A673 (cell line): Measurements from ENCODE around the gene LHPP. TPM values are rescaled to one million over a fixed set of nuclear protein-coding genes. Genes with fewer than 3 reads are reported as not detected.

Experiments
- BruUV-seq: library from RNA; stranded (reverse); fragments of 400-500 nt; replicated peaks from 2 replicates; lab custom pipeline; 2021; lab: Mats Ljungman, UMichigan
- CTCF ChIA-PET: fragments of 300-600 bp; sonication (Branson Sonifier 250); formaldehyde crosslinking; loops from one replicate; lab custom pipeline; 2022; ENCODE audit warnings: antibody characterized with exemption; lab: Charles Lee
- POLR2A ChIA-PET: fragments of 300-600 bp; sonication (Branson Sonifier 250); formaldehyde crosslinking; loops from one replicate; lab custom pipeline; 2022; ENCODE audit warnings: antibody characterized with exemption; ENCODE audit not compliant: low non-redundant PET; lab: Charles Lee
- DNase-seq: peaks from one replicate; pipeline ENCODE4 v3.0.0-alpha.2; 2015; ENCODE audit warnings: low spot score
- H3K27ac ChIP-seq: fragments of 200-600 bp; sonication (generic); 2 replicates; pipeline ENCODE4 v1.5.1; 2016; ENCODE audit warnings: mixed run types, low read depth, mild to moderate bottlenecking, mixed read lengths, antibody characterized with exemption, low read length; ENCODE audit not compliant: poor library complexity, severe bottlenecking
- H3K27me3 ChIP-seq: fragments of 200-600 bp; sonication (generic); replicated peaks from 2 replicates; pipeline ENCODE4 v1.6.1; 2017; ENCODE audit warnings: mixed run types, low read depth, mild to moderate bottlenecking, mixed read lengths, antibody characterized with exemption, low read length; ENCODE audit not compliant: insufficient read depth, poor library complexity
- H3K36me3 ChIP-seq: fragments of 200-600 bp; sonication (generic); 2 replicates; pipeline ENCODE4 v1.6.1; 2016; ENCODE audit warnings: mixed run types, mild to moderate bottlenecking, mixed read lengths, antibody characterized with exemption, low read length; ENCODE audit not compliant: insufficient read depth, poor library complexity, severe bottlenecking
- H3K4me1 ChIP-seq: fragments of 200-600 bp; sonication (generic); 2 replicates; pipeline ENCODE4 v1.6.1; 2017; ENCODE audit warnings: mixed run types, mild to moderate bottlenecking, mixed read lengths, antibody characterized with exemption, low read length; ENCODE audit not compliant: insufficient read depth, poor library complexity, severe bottlenecking
- H3K4me3 ChIP-seq: fragments of 200-600 bp; sonication (generic); 2 replicates; pipeline ENCODE4 v1.5.1; 2016; ENCODE audit warnings: low read depth, mixed run types, mild to moderate bottlenecking, mixed read lengths, low read length; ENCODE audit not compliant: poor library complexity, severe bottlenecking
- H3K9me3 ChIP-seq: fragments of 200-600 bp; sonication (generic); 2 replicates; pipeline ENCODE4 v1.6.1; 2016; ENCODE audit warnings: mixed run types, low read depth, mild to moderate bottlenecking, mixed read lengths, antibody characterized with exemption, low read length; ENCODE audit not compliant: poor library complexity, severe bottlenecking
- EZH2 ChIP-seq: fragments of 200-600 bp; sonication (generic); IDR thresholded peaks from 2 replicates; pipeline ENCODE4 v1.6.1; 2017; ENCODE audit warnings: borderline replicate concordance, low read depth, mild to moderate bottlenecking, mixed read lengths, antibody characterized with exemption, low read length; ENCODE audit not compliant: poor library complexity, severe bottlenecking
- intact Hi-C: fragments of 100-400 bp; cut with micrococcal nuclease; formaldehyde crosslinking; loops from one replicate; pipeline ENCODE4 v1.10.0; 2022; ENCODE audit not compliant: unreplicated experiment
- total RNA-seq: library from RNA; stranded (reverse); gene quantifications from 2 replicates; pipeline ENCODE4 v1.2.3, GENCODE V29; 2021
- TF ChIP-seq, protein P1 (sequence below): fragments of 300-800, 200-600 bp; sonication (generic); conservative IDR thresholded peaks from 2 replicates; pipeline ENCODE4 v1.5.1; 2017; ENCODE audit warnings: low read depth, mild to moderate bottlenecking, antibody characterized with exemption, low read length, moderate library complexity, mixed read lengths

LHPP gene
- total RNA-seq, 1 experiment from 2014 or later, result 2.3 TPM

DNA sequence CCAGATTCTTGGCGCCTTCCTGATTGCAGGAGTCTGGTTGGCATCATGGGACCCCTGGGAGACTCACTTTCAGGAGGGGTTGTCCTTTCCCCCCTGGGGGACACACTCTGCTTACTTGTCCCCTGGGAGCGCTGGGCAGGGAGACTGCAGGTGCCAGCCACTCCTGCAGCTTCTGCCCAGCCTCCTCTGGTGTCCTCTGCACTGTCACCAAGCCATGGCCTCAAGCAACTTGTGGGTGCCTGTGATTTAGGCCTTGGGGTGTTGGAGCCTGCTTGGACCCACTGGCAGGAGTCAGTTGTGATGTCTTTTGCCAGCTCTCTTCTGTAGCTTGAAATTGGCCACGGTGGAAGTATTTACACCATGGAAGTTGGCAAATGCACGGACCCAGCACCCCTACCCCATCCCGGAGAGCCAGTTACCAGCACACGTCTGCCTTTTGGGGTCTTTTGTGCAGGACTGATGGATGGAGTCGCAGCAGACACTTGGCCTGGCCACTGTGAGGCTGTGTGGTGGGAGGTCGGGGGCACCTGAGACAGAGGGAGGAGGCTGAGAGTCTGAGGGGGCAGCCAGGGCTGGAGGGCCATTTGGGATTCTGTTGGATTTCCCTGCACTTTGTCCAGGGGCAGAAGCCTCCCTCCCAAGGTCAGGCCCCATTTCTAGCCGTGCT, 104.7 kb downstream of the LHPP start:
- no peak for DNase-seq
- ChIA-PET POLR2A (no interaction called here), CTCF (no interaction called here)
- no peak overlapping the region for H3K4me3 ChIP-seq
- no peaks in the 10 kb centered on the region for H3K9me3 ChIP-seq
- H3K27me3 ChIP-seq, result no peaks in the 10 kb centered on the region
- no TSS peak for BruUV-seq
- intact Hi-C loops, result no loop called here
- H3K27ac ChIP-seq, result no peak overlapping the region
- no peaks in the 10 kb centered on the region for H3K4me1 ChIP-seq
- no peak for TF ChIP-seq EZH2
- TF ChIP-seq, protein P1, sequence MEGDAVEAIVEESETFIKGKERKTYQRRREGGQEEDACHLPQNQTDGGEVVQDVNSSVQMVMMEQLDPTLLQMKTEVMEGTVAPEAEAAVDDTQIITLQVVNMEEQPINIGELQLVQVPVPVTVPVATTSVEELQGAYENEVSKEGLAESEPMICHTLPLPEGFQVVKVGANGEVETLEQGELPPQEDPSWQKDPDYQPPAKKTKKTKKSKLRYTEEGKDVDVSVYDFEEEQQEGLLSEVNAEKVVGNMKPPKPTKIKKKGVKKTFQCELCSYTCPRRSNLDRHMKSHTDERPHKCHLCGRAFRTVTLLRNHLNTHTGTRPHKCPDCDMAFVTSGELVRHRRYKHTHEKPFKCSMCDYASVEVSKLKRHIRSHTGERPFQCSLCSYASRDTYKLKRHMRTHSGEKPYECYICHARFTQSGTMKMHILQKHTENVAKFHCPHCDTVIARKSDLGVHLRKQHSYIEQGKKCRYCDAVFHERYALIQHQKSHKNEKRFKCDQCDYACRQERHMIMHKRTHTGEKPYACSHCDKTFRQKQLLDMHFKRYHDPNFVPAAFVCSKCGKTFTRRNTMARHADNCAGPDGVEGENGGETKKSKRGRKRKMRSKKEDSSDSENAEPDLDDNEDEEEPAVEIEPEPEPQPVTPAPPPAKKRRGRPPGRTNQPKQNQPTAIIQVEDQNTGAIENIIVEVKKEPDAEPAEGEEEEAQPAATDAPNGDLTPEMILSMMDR, result no peak
- H3K36me3 ChIP-seq, result no peaks in the 10 kb centered on the region

DNA sequence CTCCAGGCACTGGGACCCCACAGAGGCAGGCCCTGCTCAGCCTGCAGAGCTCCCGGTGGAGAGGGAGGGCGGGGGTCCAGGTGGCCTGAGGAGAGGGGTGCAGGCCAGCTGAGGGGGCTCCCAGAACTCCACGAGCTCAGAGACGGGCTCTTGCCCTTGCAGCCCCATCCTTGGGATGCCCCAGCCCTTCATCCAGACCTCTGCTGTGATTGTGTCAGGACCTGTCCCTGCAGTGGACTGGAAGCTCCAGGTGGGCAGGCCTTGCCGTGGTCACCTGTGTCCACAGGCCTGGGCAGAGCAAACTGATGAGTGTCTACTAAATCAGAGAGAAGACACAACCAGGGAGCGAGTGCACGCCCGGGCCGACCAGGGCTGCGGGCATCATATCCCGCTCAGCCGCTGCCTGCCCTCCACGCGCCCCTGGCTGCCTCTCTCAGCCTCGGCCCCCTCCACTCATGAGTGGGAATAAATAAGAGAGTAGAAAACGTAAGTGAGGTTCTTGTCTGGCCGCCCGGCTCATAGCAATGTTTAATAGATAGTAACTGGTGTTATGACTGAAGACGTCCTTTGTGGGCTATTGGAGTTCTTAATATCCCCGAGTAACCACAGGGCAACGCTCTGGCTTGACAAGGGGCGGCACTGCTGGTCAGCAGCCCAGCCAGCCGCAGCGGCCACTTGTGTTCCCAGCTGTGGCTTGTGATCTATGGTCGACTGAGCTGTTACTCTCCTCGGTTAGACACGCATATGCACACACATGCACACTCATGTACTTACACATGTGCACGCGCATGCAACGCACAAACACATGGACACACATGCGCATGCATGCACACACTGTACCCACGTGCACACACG, 105.6 kb downstream of the LHPP start:
- CTCF ChIA-PET, result no interaction called here
- TF ChIP-seq, protein P1, result no peak
- no peak for TF ChIP-seq EZH2
- Histone ChIP-seq H3K9me3 (no peaks in the 10 kb centered on the region), H3K36me3 (no peaks in the 10 kb centered on the region), H3K4me3 (no peak overlapping the region), H3K4me1 (no peaks in the 10 kb centered on the region), H3K27ac (no peak overlapping the region), H3K27me3 (no peaks in the 10 kb centered on the region)
- no peak for DNase-seq
- no TSS peak for BruUV-seq
- intact Hi-C loops, result no loop called here
- POLR2A ChIA-PET, result no interaction called here

DNA sequence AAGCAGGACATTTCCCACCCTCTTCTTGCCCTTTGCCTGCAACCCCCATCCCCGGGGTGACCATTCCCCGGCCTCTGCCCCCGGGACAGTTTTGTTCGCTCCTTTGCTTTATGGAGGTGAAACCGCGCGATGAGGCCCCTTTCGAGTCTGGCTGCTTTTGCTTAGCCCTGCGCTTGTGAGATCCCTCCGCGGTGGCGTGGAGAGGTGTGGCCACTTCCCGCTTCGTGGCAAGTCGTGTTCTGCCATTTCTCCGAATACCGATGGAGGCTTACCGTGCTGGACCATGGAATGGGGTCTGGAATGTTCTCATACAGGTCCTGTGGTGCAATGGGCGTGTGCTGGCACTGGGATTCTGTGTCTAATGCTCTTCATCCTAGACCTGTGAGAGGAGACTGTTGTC, 106.7 kb downstream of the LHPP start:
- POLR2A ChIA-PET, result no interaction called here
- DNase-seq, result no peak
- intact Hi-C loops, result no loop called here
- Histone ChIP-seq H3K9me3 (no peaks in the 10 kb centered on the region), H3K4me1 (no peaks in the 10 kb centered on the region), H3K4me3 (no peak overlapping the region), H3K27ac (no peak overlapping the region), H3K36me3 (no peaks in the 10 kb centered on the region), H3K27me3 (no peaks in the 10 kb centered on the region)
- BruUV-seq, result no TSS peak
- CTCF ChIA-PET, result no interaction called here
- TF ChIP-seq, protein P1, result no peak
- no peak for TF ChIP-seq EZH2
